ENCODE measurements around the gene PRKG1.

DNA sequence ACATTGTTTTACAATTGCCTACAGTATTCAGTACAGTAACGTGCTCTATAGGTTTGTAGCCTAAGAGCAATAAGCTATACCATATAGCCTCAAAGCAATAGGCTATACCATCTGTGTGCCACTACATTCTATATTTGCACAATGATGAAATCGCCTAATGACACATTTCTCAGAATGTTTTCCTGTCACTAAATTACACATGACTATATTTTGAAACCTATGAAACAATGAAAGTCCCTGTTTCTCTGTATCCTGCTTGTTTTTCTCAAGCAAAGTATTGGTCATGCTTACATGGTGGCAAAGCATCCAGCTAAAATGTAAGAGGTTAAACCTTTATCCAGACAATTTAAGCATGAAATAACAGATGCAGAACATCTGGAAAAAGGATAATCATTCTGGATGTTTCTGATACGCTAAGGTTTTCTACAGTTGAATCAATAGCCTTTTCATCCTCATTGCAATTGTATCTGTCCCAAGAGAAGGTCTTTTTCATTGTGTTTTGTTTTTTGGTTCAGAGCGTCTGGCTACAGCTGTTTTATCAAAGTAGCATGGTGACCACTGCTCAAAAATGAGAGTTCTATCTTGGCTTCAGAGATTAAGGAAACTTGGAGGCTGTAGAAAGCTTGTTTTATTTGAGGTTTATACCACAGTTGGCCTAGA is 543.4 kb downstream of the PRKG1 start:
- TF ChIP-seq POLR2AphosphoS5 (IDR thresholded peaks at IDR 0.05) (no peak), POLR2A (IDR thresholded peaks at IDR 0.05) (no peak)
